HFFc6 (cell line): ENCODE results near the gene MYD88. TPM values are rescaled to one million over a fixed set of nuclear protein-coding genes. Genes with fewer than 3 reads are reported as not detected.

ENCODE experiments used
- DNase-seq: peaks from one replicate; pipeline ENCODE4 v3.0.0-alpha.2; 2018
- H3K27ac Mint-ChIP-seq: 2 replicates; pipeline ENCODE4 v1.8.0; 2020; ENCODE audit warnings: mild to moderate bottlenecking, mixed read lengths
- H3K27me3 Mint-ChIP-seq: 2 replicates; pipeline ENCODE4 v1.8.0; 2021; ENCODE audit warnings: mild to moderate bottlenecking, moderate library complexity, mixed read lengths; ENCODE audit not compliant: insufficient read depth
- H3K36me3 Mint-ChIP-seq: 2 replicates; pipeline ENCODE4 v1.8.0; 2021; ENCODE audit warnings: low read depth, mixed read lengths
- H3K4me1 Mint-ChIP-seq: 2 replicates; pipeline ENCODE4 v1.8.0; 2020; ENCODE audit warnings: low read depth, mixed read lengths
- H3K4me3 Mint-ChIP-seq: 2 replicates; pipeline ENCODE4 v1.8.0; 2020; ENCODE audit warnings: mild to moderate bottlenecking, moderate library complexity, mixed read lengths
- H3K9me3 Mint-ChIP-seq: 2 replicates; pipeline ENCODE4 v1.8.0; 2020; ENCODE audit warnings: mild to moderate bottlenecking, mixed read lengths
- CTCF ChIP-seq: fragments of 200-600 bp; sonication (generic); IDR thresholded peaks from 2 replicates; pipeline ENCODE4 v1.5.0; 2021; ENCODE audit warnings: antibody characterized with exemption, mild to moderate bottlenecking
- total RNA-seq, 6 experiments: library from RNA; stranded (reverse); fragmentation: NEBNext Ultra II Directional; extraction: Animal tissue kit (Norgen Biotek cat#: 25700); gene quantifications; 2 replicates in 1 of 6; 3 replicates in 5 of 6; pipeline ENCODE4 v1.2.3, GENCODE V29; 2021

MYD88 gene
- total RNA-seq, 6 experiments from 2014 or later, result 25.1 to 31.9 (median 28.4) TPM

- Mint-ChIP-seq H3K4me1 (peaks cover 16% of the 10 kb centered on the region), H3K9me3 (peaks cover 21% of the 10 kb centered on the region), H3K27me3 (peaks cover 7% of the 10 kb centered on the region; the same call in 1 of the 2 replicates), H3K27ac (no peak overlapping the region), H3K4me3 (no peak overlapping the region), H3K36me3 (peaks cover 8% of the 10 kb centered on the region)
- no peak for TF ChIP-seq CTCF
- DNase-seq, result no peak
Measured at GRCh38 chr3:38147421-38147820, 9.0 kb downstream of the MYD88 start.

GRCh38 chr3:38148311-38148882, 9.9 kb downstream of the MYD88 start:
- DNase-seq, result no peak
- peaks cover 21% of the 10 kb centered on the region for H3K9me3 Mint-ChIP-seq
- H3K36me3 Mint-ChIP-seq, result peaks cover 8% of the 10 kb centered on the region
- no peak overlapping the region for H3K4me3 Mint-ChIP-seq
- H3K4me1 Mint-ChIP-seq, result peaks cover 26% of the 10 kb centered on the region
- TF ChIP-seq CTCF, result no peak
- no peak overlapping the region for H3K27ac Mint-ChIP-seq
- peaks cover 7% of the 10 kb centered on the region; the same call in 1 of the 2 replicates for H3K27me3 Mint-ChIP-seq

- no peak for TF ChIP-seq CTCF
- Mint-ChIP-seq H3K27me3 (peaks cover 3% of the 10 kb centered on the region; the same call in 1 of the 2 replicates), H3K4me1 (peaks cover 39% of the 10 kb centered on the region), H3K27ac (no peak overlapping the region), H3K9me3 (peaks cover 21% of the 10 kb centered on the region), H3K4me3 (no peak overlapping the region), H3K36me3 (peaks cover 8% of the 10 kb centered on the region)
- DNase-seq, result no peak
Measured at GRCh38 chr3:38149708-38150107, 11.2 kb downstream of the MYD88 start.

- no peaks in the 10 kb centered on the region for H3K27me3 Mint-ChIP-seq
- peaks cover 8% of the 10 kb centered on the region for H3K36me3 Mint-ChIP-seq
- peaks cover 17% of the 10 kb centered on the region for H3K9me3 Mint-ChIP-seq
- DNase-seq, result no peak
- no peak overlapping the region for H3K27ac Mint-ChIP-seq
- TF ChIP-seq CTCF, result peak; percentile 47
- H3K4me1 Mint-ChIP-seq, result peaks cover 39% of the 10 kb centered on the region
- no peak overlapping the region for H3K4me3 Mint-ChIP-seq
Measured at GRCh38 chr3:38150780-38151528, 12.5 kb downstream of the MYD88 start.

GRCh38 chr3:38151667-38152265, 13.3 kb downstream of the MYD88 start:
- H3K36me3 Mint-ChIP-seq, result peaks cover 2% of the 10 kb centered on the region; the same call in 1 of the 2 replicates
- no peaks in the 10 kb centered on the region for H3K27me3 Mint-ChIP-seq
- H3K4me3 Mint-ChIP-seq, result no peak overlapping the region
- H3K27ac Mint-ChIP-seq, result no peak overlapping the region
- peaks cover 39% of the 10 kb centered on the region for H3K4me1 Mint-ChIP-seq
- peaks cover 9% of the 10 kb centered on the region for H3K9me3 Mint-ChIP-seq
- no peak for TF ChIP-seq CTCF
- peak; percentile 21 for DNase-seq
